Renal cortical epithelial cell (primary cell): ENCODE data around the gene KRT27. TPM values are rescaled to one million over a fixed set of nuclear protein-coding genes. Genes with fewer than 3 reads are reported as not detected.
"Not testable (repeated sequence)": the region's sequence is repeated elsewhere in the genome, so short reads cannot be mapped to it uniquely, and the experiment has no call there.

Experiments used
- DNase-seq: peaks from one replicate; pipeline ENCODE4 v3.0.0-alpha.2; 2011; ENCODE audit warnings: low read depth
- total RNA-seq: library from RNA; depleted of rRNA; stranded (reverse); fragments of >200 nt; gene quantifications from 2 replicates; pipeline ENCODE4 v1.2.3, GENCODE V29; 2014

The KRT27 gene
- total RNA-seq, 1 donor from 2014 or later = not detected

DNA sequence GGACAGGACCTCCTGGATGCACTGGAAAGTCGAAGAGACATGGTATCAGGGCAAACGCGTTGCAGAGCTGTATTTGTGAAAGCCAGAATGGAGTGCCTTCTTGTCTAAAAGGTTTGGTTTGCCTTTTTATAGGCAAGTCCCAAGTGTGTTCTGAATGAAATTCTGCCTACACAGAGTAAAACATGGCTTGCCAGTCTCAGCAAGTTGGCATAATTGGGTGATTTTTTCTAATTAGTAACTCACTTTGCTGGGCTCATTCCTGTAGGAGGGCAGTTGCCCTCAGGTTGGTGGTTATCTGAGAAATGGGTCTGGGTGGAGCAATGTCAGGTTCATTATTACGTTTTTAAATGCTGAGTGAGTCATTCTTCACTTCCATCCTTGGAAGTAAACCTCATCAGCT lies 27.1 kb downstream of the KRT27 start, which contains the start of gene KRT25:
KRT25 (minus strand) TSS at position 101 of the 400 bp plus-strand sequence; CDS start at position 41, 60 bp downstream.
- no peak for DNase-seq

- DNase-seq = peak; percentile 50
These were observed 28.5 kb downstream of the KRT27 start for GRCh38 chr17:40753804-40754203.

- no peak for DNase-seq
These were observed 31.3 kb downstream of the KRT27 start for GRCh38 chr17:40751065-40751464.

- DNase-seq = no peak
These were observed 32.0 kb downstream of the KRT27 start for GRCh38 chr17:40750391-40750790.

GRCh38 chr17:40748666-40749065 lies 33.7 kb downstream of the KRT27 start:
- DNase-seq = not testable (repeated sequence)

DNA sequence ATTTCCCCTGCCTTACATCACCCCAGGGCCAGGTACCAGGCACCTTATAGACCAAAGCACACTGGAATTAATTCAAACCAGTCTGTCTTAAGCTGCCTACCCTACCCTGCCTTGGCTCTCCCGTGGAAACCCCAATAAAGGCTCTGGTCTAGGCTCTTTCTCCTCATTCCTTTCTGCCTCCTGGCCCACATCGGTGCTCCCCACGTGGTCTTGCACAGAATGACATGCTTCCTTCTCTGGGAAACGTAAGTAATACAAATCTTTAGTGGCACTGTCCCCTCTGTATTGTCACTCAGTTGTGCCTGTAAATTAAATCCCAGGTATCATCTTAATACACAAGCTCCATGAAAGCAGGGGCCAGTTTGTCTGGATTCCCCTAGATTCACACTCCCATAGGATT lies 43.8 kb downstream of the KRT27 start:
- no peak for DNase-seq

DNA sequence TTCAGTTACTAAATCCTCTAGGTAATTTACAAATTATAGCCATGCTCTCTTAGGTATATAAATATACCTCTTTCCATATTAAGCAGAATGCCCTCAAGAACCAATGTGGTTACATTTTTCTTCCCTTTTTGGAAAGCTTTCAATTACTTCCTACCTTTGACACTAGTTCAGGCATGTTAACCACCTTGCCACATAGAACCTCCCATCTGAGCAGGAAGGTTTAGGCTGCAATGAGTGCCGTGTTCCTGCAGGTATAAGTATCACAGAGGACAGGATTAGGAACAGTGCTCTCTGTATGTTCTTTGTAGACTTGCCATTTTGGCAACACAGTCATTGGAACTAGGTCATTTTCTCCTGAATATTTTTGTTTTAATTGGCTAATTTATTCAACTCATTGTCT lies 47.3 kb downstream of the KRT27 start:
- no peak for DNase-seq

DNA sequence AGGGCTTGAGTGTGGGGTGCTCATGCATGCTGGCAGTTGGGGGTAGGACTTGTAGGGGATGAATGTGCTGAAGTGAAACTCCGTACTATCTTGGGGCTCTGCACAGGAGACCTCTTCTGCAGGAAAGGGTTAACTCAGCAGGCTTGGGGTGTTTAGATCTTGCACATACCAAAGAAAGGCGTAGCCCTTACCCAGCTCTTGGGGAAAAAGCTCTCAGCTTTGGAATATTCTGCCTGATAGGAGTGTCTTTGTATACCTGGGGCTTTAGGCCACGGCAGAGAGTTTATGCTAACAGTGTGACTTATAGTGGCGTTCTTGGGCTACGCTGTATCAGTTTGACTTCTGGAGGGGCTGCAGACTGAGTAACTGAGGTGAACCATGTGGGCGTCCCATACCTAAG lies 48.3 kb downstream of the KRT27 start:
- no peak for DNase-seq

- DNase-seq = no peak
These were observed 51.4 kb downstream of the KRT27 start for GRCh38 chr17:40730970-40731369.

- peak; percentile 91 for DNase-seq
These were observed 54.7 kb downstream of the KRT27 start for GRCh38 chr17:40727447-40728231.

- peak; percentile 62 for DNase-seq
These were observed 55.4 kb downstream of the KRT27 start for GRCh38 chr17:40726919-40727318.

Other genes starting within 250 kb of the KRT27 start
- gene CCR7, start 217.1 kb downstream of the KRT27 start, total RNA-seq = not detected in 2 replicates
- 70.5 and 126 TPM in 2 replicates for gene SMARCE1, start 134.7 kb downstream of the KRT27 start, total RNA-seq
- gene KRT222, start 117.4 kb downstream of the KRT27 start, total RNA-seq = 1.7 and 10.9 TPM in 2 replicates
- not detected in 2 replicates for gene KRT24, start 78.8 kb downstream of the KRT27 start, total RNA-seq
- gene KRT25, start 27.2 kb downstream of the KRT27 start, total RNA-seq = not detected in 2 replicates
- not detected in 2 replicates for gene KRT26, start 10.3 kb downstream of the KRT27 start, total RNA-seq
- not detected in 2 replicates for gene KRT28, start 17.4 kb upstream of the KRT27 start, total RNA-seq
- 3.6 and 4.6 TPM in 2 replicates for gene KRT10, start 40.1 kb upstream of the KRT27 start, total RNA-seq
- not detected in 2 replicates for gene KRT12, start 84.7 kb upstream of the KRT27 start, total RNA-seq
- not detected in 2 replicates for gene KRT20, start 102.7 kb upstream of the KRT27 start, total RNA-seq
- gene KRT23, start 155.1 kb upstream of the KRT27 start, total RNA-seq = 1.2 and 68.1 TPM in 2 replicates
- gene KRT39, start 184.4 kb upstream of the KRT27 start, total RNA-seq = not detected in 2 replicates
- not detected in 2 replicates for gene KRT40, start 201.8 kb upstream of the KRT27 start, total RNA-seq
- gene KRTAP3-3, start 211.6 kb upstream of the KRT27 start, total RNA-seq = not detected in 2 replicates
- gene KRTAP3-2, start 217.4 kb upstream of the KRT27 start, total RNA-seq = not detected in 2 replicates
- gene KRTAP3-1, start 226.6 kb upstream of the KRT27 start, total RNA-seq = not detected in 2 replicates
- gene KRTAP1-5, start 244.7 kb upstream of the KRT27 start, total RNA-seq = not detected in 2 replicates
- gene KRTAP1-4, start 247.6 kb upstream of the KRT27 start, total RNA-seq = not detected in 2 replicates